Naive thymus-derived CD4-positive, alpha-beta T cell (primary cell): ENCODE results near the gene GAK. TPM values are rescaled to one million over a fixed set of nuclear protein-coding genes. Genes with fewer than 3 reads are reported as not detected.

Experiments
- ATAC-seq: fragments of 150-1000 bp; cut with Tn5 transposase; 2 replicates; pipeline ENCODE4 v1.10.0; 2021; ENCODE audit warnings: mild to moderate bottlenecking, moderate library complexity
- CTCF ChIA-PET: fragments of 350-600 bp; sonication (Branson Sonifier 250); formaldehyde crosslinking; loops from one replicate; lab custom pipeline; 2021; ENCODE audit warnings: antibody characterized with exemption; lab: Charles Lee
- POLR2A ChIA-PET: fragments of 350-600 bp; sonication (Branson Sonifier 250); formaldehyde crosslinking; loops from one replicate; lab custom pipeline; 2021; ENCODE audit warnings: antibody characterized with exemption, inconsistent platforms; lab: Charles Lee
- DNase-seq, 9 donors: peaks; one replicate each; pipeline versions ENCODE4 v3.0.0 to v3.0.0-alpha.2; 2020 to 2022; ENCODE audit warnings: mixed read lengths in 1 of 9
- H3K27ac ChIP-seq: one replicate; pipeline ENCODE4 v1.7.0; 2013; ENCODE audit warnings: mild to moderate bottlenecking, low read depth, low read length, moderate library complexity
- H3K27me3 ChIP-seq, 2 donors: one replicate each; pipeline ENCODE4 v1.7.0; 2013; ENCODE audit warnings: low read length in 2 of 2, mild to moderate bottlenecking in 2 of 2, moderate library complexity in 2 of 2; ENCODE audit not compliant: control insufficient read depth in 2 of 2, insufficient read depth in 2 of 2
- H3K36me3 ChIP-seq, 3 experiments: 1 replicate in 2 of 3; 2 replicates in 1 of 3; pipeline ENCODE4 v1.7.0; 2013; ENCODE audit warnings: low read length in 3 of 3, mild to moderate bottlenecking in 3 of 3, moderate library complexity in 1 of 3; ENCODE audit not compliant: insufficient read depth in 3 of 3, control insufficient read depth in 2 of 3
- H3K4me1 ChIP-seq, 2 donors: one replicate each; pipeline ENCODE4 v1.7.0; 2013; ENCODE audit warnings: low read length in 2 of 2, mild to moderate bottlenecking in 2 of 2, moderate library complexity in 1 of 2; ENCODE audit not compliant: control insufficient read depth in 2 of 2, insufficient read depth in 2 of 2
- H3K4me3 ChIP-seq: 2 replicates; pipeline ENCODE4 v1.7.0; 2013; ENCODE audit warnings: mild to moderate bottlenecking, low read length
- H3K9me3 ChIP-seq, 3 experiments: 1 replicate in 2 of 3; 2 replicates in 1 of 3; pipeline ENCODE4 v1.7.0; 2013; ENCODE audit warnings: low read length in 3 of 3; ENCODE audit not compliant: control insufficient read depth in 2 of 3
- H3K27ac Mint-ChIP-seq, 9 donors: one replicate each; pipeline ENCODE4 v1.8.0; 2020 to 2022; ENCODE audit warnings: mixed read lengths in 9 of 9, mild to moderate bottlenecking in 8 of 9, moderate library complexity in 5 of 9, inconsistent platforms in 2 of 9
- H3K27me3 Mint-ChIP-seq, 5 donors: one replicate each; pipeline ENCODE4 v1.8.0; 2021 to 2022; ENCODE audit warnings: mixed read lengths in 5 of 5, mild to moderate bottlenecking in 1 of 5
- H3K36me3 Mint-ChIP-seq, 5 donors: one replicate each; pipeline ENCODE4 v1.8.0; 2020 to 2022; ENCODE audit warnings: mixed read lengths in 5 of 5, mild to moderate bottlenecking in 3 of 5, inconsistent platforms in 1 of 5
- H3K4me1 Mint-ChIP-seq, 7 donors: one replicate each; pipeline ENCODE4 v1.8.0; 2020 to 2022; ENCODE audit warnings: mixed read lengths in 7 of 7, mild to moderate bottlenecking in 3 of 7, inconsistent platforms in 1 of 7
- H3K4me3 Mint-ChIP-seq, 10 donors: one replicate each; pipeline ENCODE4 v1.8.0; 2020 to 2022; ENCODE audit warnings: mild to moderate bottlenecking in 10 of 10, mixed read lengths in 10 of 10, moderate library complexity in 6 of 10, inconsistent platforms in 2 of 10
- H3K9me3 Mint-ChIP-seq, 11 donors: one replicate each; pipeline ENCODE4 v1.8.0; 2020 to 2022; ENCODE audit warnings: mixed read lengths in 11 of 11, mild to moderate bottlenecking in 4 of 11, inconsistent platforms in 1 of 11, moderate library complexity in 1 of 11
- intact Hi-C, 2 donors: fragments of 100-400 bp; cut with micrococcal nuclease; formaldehyde crosslinking; loops; one replicate each; pipeline ENCODE4 v1.15.1; 2023
- polyA plus RNA-seq, 2 donors: library from polyadenylated mRNA; unstranded; fragments of 300-500 nt; fragmentation: Illumina TruSeq; gene quantifications; one replicate each; pipeline ENCODE4 v1.2.3, GENCODE V29; 2021
- total RNA-seq, 6 experiments: library from RNA in 5 of 6; stranded (reverse) in 5 of 6; gene quantifications; 1 replicate in 5 of 6; 2 replicates in 1 of 6; pipeline ENCODE4 v1.2.3 and lab custom pipeline; 2021 to 2026

GAK gene
- total and polyA plus RNA-seq, 7 experiments from 2014 or later, result 34.0 to 206 (median 170) TPM

DNA sequence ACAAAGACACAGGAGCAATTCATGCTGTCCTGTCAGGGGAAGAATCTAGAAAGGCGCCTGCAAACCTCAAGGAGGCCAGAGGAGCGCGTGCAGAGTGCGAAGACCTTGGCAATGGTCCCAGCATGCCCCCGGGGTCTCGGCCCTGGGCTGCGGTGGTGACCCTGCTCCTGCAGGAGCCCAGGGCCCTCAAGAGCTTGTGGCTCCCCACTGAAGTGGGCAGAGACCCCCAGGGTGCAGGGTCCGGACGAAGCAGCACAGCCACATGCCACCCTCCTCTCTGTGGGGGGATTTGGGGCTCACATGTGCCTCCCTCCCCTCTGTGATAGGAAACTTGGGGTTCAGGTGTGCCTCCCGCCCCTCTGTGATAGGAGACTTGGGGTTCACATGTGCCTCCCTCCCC lies 39.3 kb downstream of the GAK start:
- intact Hi-C loops, result loop anchor here in 1 of 2 donors (5.0 kb wide), 1 partner anchor 150 kb away; no protein-coding TSS in a partner anchor
- Mint-ChIP-seq H3K27me3 (no peaks in the 10 kb centered on the region), H3K4me3 (no peak overlapping the region), H3K9me3 (peaks cover 0 to 2% (median 0%) of the 10 kb centered on the region in 11 donors), H3K27ac (peak overlapping the region in 1 of 9 donors; percentile 43), H3K4me1 (peaks cover 0 to 6% (median 0%) of the 10 kb centered on the region in 7 donors), H3K36me3 (peaks cover 5 to 19% (median 9%) of the 10 kb centered on the region in 5 donors)
- ChIA-PET CTCF (interaction anchor here (0.6 to 1.0 kb wide), 2 partner anchors 151 to 996 kb away, joined by 3 read pairs; no protein-coding TSS in a partner anchor), POLR2A (no interaction called here)
- no peak overlapping the region for H3K4me3 ChIP-seq
- H3K4me1 ChIP-seq, result no peaks in the 10 kb centered on the region
- DNase-seq (no peak), ATAC-seq (no peak)
- H3K27me3 ChIP-seq, result no peaks in the 10 kb centered on the region
- H3K36me3 ChIP-seq, result peaks cover 6 to 93% (median 6%) of the 10 kb centered on the region in 3 experiments
- no peak overlapping the region for H3K27ac ChIP-seq
- no peaks in the 10 kb centered on the region for H3K9me3 ChIP-seq

DNA sequence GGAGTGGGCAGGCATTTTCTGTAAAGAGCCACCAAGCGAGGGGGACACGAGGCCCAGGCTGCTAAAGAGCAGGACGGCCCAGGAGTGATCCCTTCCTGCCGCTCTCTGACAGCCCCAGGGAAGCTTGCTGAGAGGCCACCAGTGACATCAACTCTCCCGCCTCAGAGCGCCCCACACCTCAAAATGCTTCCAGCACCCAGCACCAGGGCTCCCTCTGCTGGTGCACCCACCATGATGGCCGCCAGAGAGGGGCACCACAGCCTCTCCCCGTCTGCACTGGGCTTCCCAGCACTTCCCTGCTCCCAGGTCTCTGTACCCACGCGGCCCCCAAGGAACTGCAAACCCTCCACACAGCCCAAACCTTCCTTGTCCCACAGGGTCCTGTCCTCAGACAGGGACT lies 40.4 kb downstream of the GAK start:
- ATAC-seq (no peak), DNase-seq (no peak)
- intact Hi-C loops, result loop anchor here in 1 of 2 donors (5.0 kb wide), 1 partner anchor 149 kb away; no protein-coding TSS in a partner anchor
- CTCF ChIA-PET, result no interaction called here
- Mint-ChIP-seq H3K27me3 (no peaks in the 10 kb centered on the region), H3K27ac (peak overlapping the region in 1 of 9 donors; percentile 25), H3K9me3 (peaks cover 0 to 3% (median 0%) of the 10 kb centered on the region in 11 donors), H3K4me1 (peaks cover 0 to 3% (median 0%) of the 10 kb centered on the region in 7 donors), H3K4me3 (peak overlapping the region in 1 of 10 donors; percentile 51), H3K36me3 (peaks cover under 1 to 22% (median 12%) of the 10 kb centered on the region in 5 donors)
- Histone ChIP-seq H3K9me3 (no peaks in the 10 kb centered on the region), H3K4me3 (no peak overlapping the region), H3K4me1 (no peaks in the 10 kb centered on the region), H3K36me3 (peaks cover 2 to 92% (median 6%) of the 10 kb centered on the region in 3 experiments), H3K27me3 (no peaks in the 10 kb centered on the region), H3K27ac (no peak overlapping the region)
- POLR2A ChIA-PET, result no interaction called here

- POLR2A ChIA-PET, result no interaction called here
- DNase-seq, result no peak
- peaks cover 0 to 88% (median 6%) of the 10 kb centered on the region in 3 experiments for H3K36me3 ChIP-seq
- H3K27me3 Mint-ChIP-seq, result no peaks in the 10 kb centered on the region
- H3K4me3 Mint-ChIP-seq, result no peak overlapping the region
- peaks cover 0 to 19% (median 11%) of the 10 kb centered on the region in 5 donors for H3K36me3 Mint-ChIP-seq
- peaks cover 0 to 3% (median 0%) of the 10 kb centered on the region in 7 donors for H3K4me1 Mint-ChIP-seq
- no peaks in the 10 kb centered on the region for H3K9me3 ChIP-seq
- ATAC-seq, result no peak
- H3K9me3 Mint-ChIP-seq, result peaks cover 0 to 3% (median 0%) of the 10 kb centered on the region in 11 donors
- no peak overlapping the region for H3K4me3 ChIP-seq
- CTCF ChIA-PET, result no interaction called here
- H3K4me1 ChIP-seq, result no peaks in the 10 kb centered on the region
- intact Hi-C loops, result loop anchor here in 1 of 2 donors (5.0 kb wide), 1 partner anchor 148 kb away; no protein-coding TSS in a partner anchor
- H3K27ac ChIP-seq, result no peak overlapping the region
- H3K27ac Mint-ChIP-seq, result peak overlapping the region in 1 of 9 donors; percentile 52
- no peaks in the 10 kb centered on the region for H3K27me3 ChIP-seq
These were observed 42.0 kb downstream of the GAK start for GRCh38 chr4:890036-890695.

- CTCF ChIA-PET, result no interaction called here
- no peaks in the 10 kb centered on the region for H3K4me1 ChIP-seq
- Mint-ChIP-seq H3K36me3 (peaks cover 0 to 24% (median 11%) of the 10 kb centered on the region in 5 donors), H3K27ac (no peak overlapping the region), H3K9me3 (peaks cover 0 to 3% (median 0%) of the 10 kb centered on the region in 11 donors), H3K27me3 (no peaks in the 10 kb centered on the region), H3K4me3 (no peak overlapping the region), H3K4me1 (peaks cover 0 to 3% (median 0%) of the 10 kb centered on the region in 7 donors)
- H3K27ac ChIP-seq, result no peak overlapping the region
- no peak for DNase-seq
- no peak for ATAC-seq
- H3K36me3 ChIP-seq, result peaks cover 0 to 90% (median 6%) of the 10 kb centered on the region in 3 experiments
- POLR2A ChIA-PET, result no interaction called here
- no peak overlapping the region for H3K4me3 ChIP-seq
- intact Hi-C loops, result no loop called here
- H3K27me3 ChIP-seq, result no peaks in the 10 kb centered on the region
- no peaks in the 10 kb centered on the region for H3K9me3 ChIP-seq
These were observed 42.6 kb downstream of the GAK start for GRCh38 chr4:889516-889915.

- H3K27ac ChIP-seq, result no peak overlapping the region
- no peaks in the 10 kb centered on the region for H3K9me3 ChIP-seq
- peaks cover 0 to 90% (median 6%) of the 10 kb centered on the region in 3 experiments for H3K36me3 ChIP-seq
- H3K36me3 Mint-ChIP-seq, result peaks cover 0 to 28% (median 11%) of the 10 kb centered on the region in 5 donors
- ChIA-PET POLR2A (no interaction called here), CTCF (no interaction called here)
- no peaks in the 10 kb centered on the region for H3K27me3 ChIP-seq
- no peaks in the 10 kb centered on the region for H3K4me1 ChIP-seq
- ATAC-seq (no peak), DNase-seq (no peak)
- H3K27me3 Mint-ChIP-seq, result no peaks in the 10 kb centered on the region
- H3K4me3 ChIP-seq, result no peak overlapping the region
- peaks cover 0 to 3% (median 0%) of the 10 kb centered on the region in 7 donors for H3K4me1 Mint-ChIP-seq
- intact Hi-C loops, result no loop called here
- H3K4me3 Mint-ChIP-seq, result no peak overlapping the region
- H3K27ac Mint-ChIP-seq, result peak overlapping the region in 1 of 9 donors; percentile 12
- peaks cover 0 to 3% (median 0%) of the 10 kb centered on the region in 11 donors for H3K9me3 Mint-ChIP-seq
These were observed 44.1 kb downstream of the GAK start for GRCh38 chr4:888029-888428.

GRCh38 chr4:887034-887763 lies 44.9 kb downstream of the GAK start:
- Histone ChIP-seq H3K4me3 (no peak overlapping the region), H3K36me3 (peaks cover 0 to 90% (median 6%) of the 10 kb centered on the region in 3 experiments), H3K27ac (no peak overlapping the region), H3K9me3 (no peaks in the 10 kb centered on the region), H3K4me1 (no peaks in the 10 kb centered on the region), H3K27me3 (no peaks in the 10 kb centered on the region)
- ATAC-seq, result no peak
- CTCF ChIA-PET, result no interaction called here
- intact Hi-C loops, result no loop called here
- Mint-ChIP-seq H3K36me3 (peaks cover 0 to 28% (median 11%) of the 10 kb centered on the region in 5 donors), H3K27me3 (no peaks in the 10 kb centered on the region), H3K4me1 (peaks cover 0 to 3% (median 0%) of the 10 kb centered on the region in 7 donors), H3K4me3 (no peak overlapping the region), H3K27ac (peak overlapping the region in 2 of 9 donors; percentile 12 to 25), H3K9me3 (peaks cover 0 to 3% (median 0%) of the 10 kb centered on the region in 11 donors)
- DNase-seq, result no peak
- POLR2A ChIA-PET, result no interaction called here
